HG02943 (cell line): ENCODE results near the gene TTC34.

Experiments
- ATAC-seq: cut with Tn5 transposase; IDR thresholded peaks from one replicate; pipeline ENCODE4 v1.9.1; 2021; ENCODE audit warnings: mild to moderate bottlenecking, low read depth, moderate library complexity; ENCODE audit not compliant: unreplicated experiment

The TTC34 gene

GRCh38 chr1:2609319-2610035 is 192.0 kb downstream of the TTC34 start:
- no peak for ATAC-seq

- ATAC-seq = no peak
Measured at GRCh38 chr1:2607641-2608091, 193.8 kb downstream of the TTC34 start.

GRCh38 chr1:2606881-2607621 is 194.4 kb downstream of the TTC34 start:
- no peak for ATAC-seq

- no peak for ATAC-seq
Measured at GRCh38 chr1:2606396-2606880, 195.1 kb downstream of the TTC34 start.

- no peak for ATAC-seq
Measured at GRCh38 chr1:2605509-2606395, 195.7 kb downstream of the TTC34 start.

- no peak for ATAC-seq
Measured at GRCh38 chr1:2604844-2605508, 196.5 kb downstream of the TTC34 start.

GRCh38 chr1:2604156-2604843 is 197.2 kb downstream of the TTC34 start:
- no peak for ATAC-seq

GRCh38 chr1:2603521-2604155 is 197.9 kb downstream of the TTC34 start:
- ATAC-seq = no peak

GRCh38 chr1:2602866-2603520 is 198.5 kb downstream of the TTC34 start:
- ATAC-seq = no peak

- no peak for ATAC-seq
Measured at GRCh38 chr1:2602311-2602835, 199.1 kb downstream of the TTC34 start.

- ATAC-seq = no peak
Measured at GRCh38 chr1:2601721-2602303, 199.7 kb downstream of the TTC34 start.

- ATAC-seq = no peak
Measured at GRCh38 chr1:2598329-2598931, 203.1 kb downstream of the TTC34 start.

- ATAC-seq = no peak
Measured at GRCh38 chr1:2597441-2598328, 203.8 kb downstream of the TTC34 start.

- ATAC-seq = no peak
Measured at GRCh38 chr1:2596530-2597333, 204.8 kb downstream of the TTC34 start.

GRCh38 chr1:2595812-2596529 is 205.5 kb downstream of the TTC34 start:
- ATAC-seq = no peak
